Progenitor cell of endocrine pancreas (in vitro differentiated cells): Measurements from ENCODE around the gene SYNJ1. TPM values are rescaled to one million over a fixed set of nuclear protein-coding genes. Genes with fewer than 3 reads are reported as not detected.

Source experiments
- DNase-seq: peaks from one replicate; pipeline ENCODE4 v3.0.0; 2021; ENCODE audit warnings: low spot score; ENCODE audit not compliant: unreplicated experiment
- H3K27ac Mint-ChIP-seq: 2 replicates; pipeline ENCODE4 v1.8.0; 2021; ENCODE audit warnings: mild to moderate bottlenecking, moderate library complexity, mixed read lengths
- H3K27me3 Mint-ChIP-seq: 2 replicates; pipeline ENCODE4 v1.8.0; 2021; ENCODE audit warnings: mixed read lengths
- H3K36me3 Mint-ChIP-seq: 2 replicates; pipeline ENCODE4 v1.8.0; 2022; ENCODE audit warnings: mixed read lengths; ENCODE audit not compliant: insufficient read depth
- H3K4me1 Mint-ChIP-seq: 2 replicates; pipeline ENCODE4 v1.8.0; 2021; ENCODE audit warnings: low read depth, mixed read lengths
- H3K4me3 Mint-ChIP-seq: 2 replicates; pipeline ENCODE4 v1.8.0; 2021; ENCODE audit warnings: low read depth, mild to moderate bottlenecking, moderate library complexity, mixed read lengths
- H3K9me3 Mint-ChIP-seq: 2 replicates; pipeline ENCODE4 v1.8.0; 2021; ENCODE audit warnings: low read depth, mixed read lengths
- total RNA-seq: library from RNA; stranded (reverse); gene quantifications from 2 replicates; pipeline ENCODE4 v1.2.1, GENCODE V29; 2021
- TF ChIP-seq, protein P1 (sequence below): fragments of 200-600 bp; sonication (generic); IDR thresholded peaks from one replicate; pipeline ENCODE4 v1.5.0; 2021; ENCODE audit warnings: antibody characterized with exemption, mild to moderate bottlenecking; ENCODE audit not compliant: unreplicated experiment

Gene SYNJ1
- total RNA-seq, 1 donor from 2014 or later, result 10.1 TPM

DNA sequence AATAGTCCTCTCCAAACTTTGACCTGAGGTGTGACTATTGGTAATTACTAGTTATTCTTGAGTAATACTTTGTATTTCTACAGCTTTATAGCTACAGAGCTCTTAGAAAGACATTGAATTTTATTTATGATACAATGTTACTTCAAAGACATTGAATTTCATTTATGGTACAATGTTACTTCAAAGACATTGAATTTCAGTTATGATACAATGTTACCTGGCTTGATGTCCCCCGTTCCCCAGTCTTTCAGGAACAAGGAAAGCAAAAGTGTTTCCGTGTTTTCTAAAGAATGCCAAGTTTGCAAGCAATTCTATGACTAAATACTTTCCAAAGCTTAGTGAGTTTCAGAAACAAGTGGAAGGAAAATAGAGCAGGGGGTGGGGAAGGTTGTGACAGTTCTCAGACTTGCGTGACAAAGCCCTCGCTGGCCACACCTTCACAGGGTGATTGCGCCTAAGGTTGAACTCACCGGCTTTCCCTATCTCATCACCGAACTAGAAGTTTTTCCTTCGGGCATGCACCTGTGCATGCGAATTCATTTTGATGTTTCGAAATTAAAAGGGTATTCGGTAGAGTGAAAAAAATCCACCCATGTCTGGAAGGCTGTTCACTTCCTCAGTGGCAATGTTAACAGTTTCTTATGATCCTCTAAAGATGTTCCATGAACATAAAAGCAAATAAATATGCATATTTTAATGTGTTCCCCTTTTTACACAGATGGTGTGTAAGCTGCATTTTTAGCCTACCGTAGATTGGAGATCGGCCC is 44.7 kb upstream of the SYNJ1 start:
- Mint-ChIP-seq H3K4me1 (peaks cover 32% of the 10 kb centered on the region), H3K36me3 (peaks cover 10% of the 10 kb centered on the region), H3K27me3 (no peaks in the 10 kb centered on the region), H3K9me3 (no peaks in the 10 kb centered on the region), H3K27ac (peak overlapping the region; percentile 98), H3K4me3 (peak overlapping the region; percentile 91)
- no peak for DNase-seq
- TF ChIP-seq, protein P1, sequence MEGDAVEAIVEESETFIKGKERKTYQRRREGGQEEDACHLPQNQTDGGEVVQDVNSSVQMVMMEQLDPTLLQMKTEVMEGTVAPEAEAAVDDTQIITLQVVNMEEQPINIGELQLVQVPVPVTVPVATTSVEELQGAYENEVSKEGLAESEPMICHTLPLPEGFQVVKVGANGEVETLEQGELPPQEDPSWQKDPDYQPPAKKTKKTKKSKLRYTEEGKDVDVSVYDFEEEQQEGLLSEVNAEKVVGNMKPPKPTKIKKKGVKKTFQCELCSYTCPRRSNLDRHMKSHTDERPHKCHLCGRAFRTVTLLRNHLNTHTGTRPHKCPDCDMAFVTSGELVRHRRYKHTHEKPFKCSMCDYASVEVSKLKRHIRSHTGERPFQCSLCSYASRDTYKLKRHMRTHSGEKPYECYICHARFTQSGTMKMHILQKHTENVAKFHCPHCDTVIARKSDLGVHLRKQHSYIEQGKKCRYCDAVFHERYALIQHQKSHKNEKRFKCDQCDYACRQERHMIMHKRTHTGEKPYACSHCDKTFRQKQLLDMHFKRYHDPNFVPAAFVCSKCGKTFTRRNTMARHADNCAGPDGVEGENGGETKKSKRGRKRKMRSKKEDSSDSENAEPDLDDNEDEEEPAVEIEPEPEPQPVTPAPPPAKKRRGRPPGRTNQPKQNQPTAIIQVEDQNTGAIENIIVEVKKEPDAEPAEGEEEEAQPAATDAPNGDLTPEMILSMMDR, result no peak

DNA sequence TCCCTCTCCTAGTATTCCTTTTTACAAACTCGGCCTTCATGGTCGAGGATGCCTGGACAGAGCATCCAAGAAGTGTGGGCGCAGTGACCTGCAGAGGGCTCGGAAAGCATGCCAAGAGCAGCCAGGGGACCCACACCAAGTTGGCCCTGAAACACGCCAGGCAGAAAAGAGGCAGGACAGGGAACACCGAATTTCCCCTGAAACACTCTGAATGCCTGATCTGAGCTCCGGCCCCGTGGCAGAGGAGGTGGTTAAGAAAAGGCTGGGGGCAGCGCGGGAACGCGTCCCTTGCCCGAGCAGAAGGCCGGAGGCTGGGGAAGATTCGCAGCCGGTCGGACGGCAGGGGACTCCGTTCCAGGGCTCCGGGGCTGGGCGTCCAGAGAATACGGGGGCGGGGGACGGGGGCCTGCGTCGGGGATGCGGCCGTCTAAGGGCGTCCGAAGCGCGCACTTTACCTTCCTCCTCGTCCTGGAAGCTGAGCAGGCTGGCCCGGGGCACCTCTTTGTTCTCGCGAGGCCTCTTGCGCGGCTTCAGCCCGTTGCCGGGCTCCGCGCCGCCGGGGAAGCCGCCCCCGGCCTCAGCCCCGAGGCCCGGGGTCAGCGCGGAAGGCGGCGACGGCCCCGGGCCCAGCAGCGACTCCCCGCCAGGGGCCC is 43.2 kb upstream of the SYNJ1 start:
- Mint-ChIP-seq H3K27me3 (no peaks in the 10 kb centered on the region), H3K27ac (peak overlapping the region; percentile 99), H3K9me3 (no peaks in the 10 kb centered on the region), H3K36me3 (peaks cover 19% of the 10 kb centered on the region), H3K4me3 (peak overlapping the region; percentile 99), H3K4me1 (peaks cover 37% of the 10 kb centered on the region)
- TF ChIP-seq, protein P1, result peak; percentile 24
- DNase-seq, result peak; percentile 38

DNA sequence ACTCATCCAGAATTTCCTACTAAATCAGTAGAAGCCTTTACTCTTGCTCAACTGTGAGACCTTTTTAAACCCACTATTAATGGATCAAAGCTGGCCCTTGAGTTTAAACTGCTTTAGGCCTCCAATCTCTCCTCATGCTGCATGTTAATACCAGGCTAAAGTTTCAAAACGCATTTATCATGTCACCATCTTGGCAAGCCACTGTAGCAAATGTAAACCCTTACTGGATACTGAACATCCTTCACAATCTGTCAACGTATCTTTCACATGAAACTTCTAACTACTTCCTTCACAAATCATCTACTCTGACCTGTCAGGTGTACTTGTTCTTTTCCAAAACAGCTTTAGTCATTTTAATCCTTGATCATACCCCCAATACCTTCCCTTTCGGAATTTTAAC is 40.7 kb upstream of the SYNJ1 start:
- Mint-ChIP-seq H3K27ac (no peak overlapping the region), H3K4me1 (peaks cover 42% of the 10 kb centered on the region), H3K9me3 (no peaks in the 10 kb centered on the region), H3K27me3 (no peaks in the 10 kb centered on the region), H3K4me3 (peak overlapping the region; percentile 1), H3K36me3 (peaks cover 25% of the 10 kb centered on the region)
- DNase-seq, result no peak
- TF ChIP-seq, protein P1, result no peak

DNA sequence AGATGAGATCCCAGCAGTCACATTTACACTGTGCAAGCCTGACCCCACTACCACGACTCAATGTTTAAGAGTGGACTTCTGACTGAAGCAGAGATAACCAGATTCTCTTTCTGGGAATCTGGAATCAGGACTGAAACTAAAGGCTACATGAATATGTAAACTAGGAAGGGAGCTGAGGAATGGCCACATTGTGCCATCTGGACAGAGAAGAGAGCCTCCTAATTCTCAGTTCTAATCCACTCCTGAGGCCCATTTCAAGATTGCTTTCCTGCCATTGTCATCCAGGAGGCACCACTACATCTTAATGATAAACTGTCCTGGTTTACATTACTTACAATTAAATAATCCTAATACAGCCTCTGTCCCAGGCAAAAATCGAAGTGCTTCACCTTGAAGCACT is 37.2 kb upstream of the SYNJ1 start:
- no peaks in the 10 kb centered on the region for H3K9me3 Mint-ChIP-seq
- no peak for DNase-seq
- peaks cover 28% of the 10 kb centered on the region for H3K4me1 Mint-ChIP-seq

DNA sequence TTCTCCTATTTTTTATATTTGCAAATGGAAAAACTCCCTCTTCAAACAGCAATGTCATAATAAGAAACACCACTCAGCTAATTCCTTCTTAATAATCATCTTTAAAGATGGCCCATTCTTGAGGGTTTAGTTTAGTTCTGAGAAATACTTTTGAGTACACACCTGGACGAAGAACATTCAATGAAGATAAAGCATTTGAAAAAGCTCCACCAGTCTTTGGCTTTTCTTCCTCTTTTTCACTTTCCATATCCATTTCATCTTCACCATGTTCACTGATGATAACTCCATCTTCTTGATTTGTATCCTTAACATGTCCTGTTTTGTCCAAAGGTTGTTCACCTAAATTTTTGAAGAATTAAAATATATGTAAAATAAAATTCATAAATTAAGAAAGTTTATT is 36.4 kb upstream of the SYNJ1 start:
- Mint-ChIP-seq H3K9me3 (no peaks in the 10 kb centered on the region), H3K36me3 (peaks cover 49% of the 10 kb centered on the region), H3K27me3 (no peaks in the 10 kb centered on the region), H3K4me1 (peaks cover 19% of the 10 kb centered on the region), H3K4me3 (no peak overlapping the region), H3K27ac (no peak overlapping the region)
- TF ChIP-seq, protein P1, result no peak
- DNase-seq, result no peak

More for the DNA sequence above, 37.2 kb upstream of the SYNJ1 start:
- H3K27me3 Mint-ChIP-seq, result no peaks in the 10 kb centered on the region
- H3K27ac Mint-ChIP-seq, result no peak overlapping the region
- no peak overlapping the region for H3K4me3 Mint-ChIP-seq
- peaks cover 41% of the 10 kb centered on the region for H3K36me3 Mint-ChIP-seq
- TF ChIP-seq, protein P1, result no peak
